ENCODE measurements around the gene SALL3.

DNA sequence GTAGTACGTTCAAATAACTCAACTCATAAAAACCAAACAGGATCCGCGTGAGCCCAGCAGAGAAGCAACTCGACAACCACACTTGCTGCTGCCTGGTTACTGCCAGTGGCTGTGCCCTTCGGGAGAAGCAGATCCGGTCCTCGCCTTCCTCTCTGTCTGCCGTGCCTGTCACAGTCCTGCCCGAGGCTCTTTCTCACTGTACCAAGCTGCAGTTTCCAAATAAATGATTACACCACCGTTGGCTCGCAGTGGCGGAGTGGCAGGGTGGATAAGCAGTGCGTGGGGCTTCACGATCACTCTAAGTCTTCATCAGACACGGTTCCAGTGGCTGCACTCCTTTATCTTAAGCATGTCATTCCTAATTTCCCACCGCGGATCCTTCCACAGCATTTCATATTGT, 26.1 kb upstream of the SALL3 start:
- TF ChIP-seq CTCF (IDR thresholded peaks at IDR 0.05) (no peak), POLR2A (IDR thresholded peaks at IDR 0.05) (no peak)

Measured in lower leg skin (tissue), 3 donors.